GM23248 (cell line): ENCODE results near the gene GNPTAB.

ENCODE experiments used
- EZH2 ChIP-seq: fragments of 200-600 bp; sonication (generic); IDR thresholded peaks from 2 replicates; pipeline ENCODE4 v1.6.1; 2018; ENCODE audit warnings: antibody characterized with exemption, mild to moderate bottlenecking; ENCODE audit not compliant: insufficient read depth, poor library complexity, severe bottlenecking
- EZH2phosphoT487 ChIP-seq: fragments of 200-600 bp; sonication (generic); IDR thresholded peaks from 2 replicates; pipeline ENCODE4 v1.6.1; 2018; ENCODE audit warnings: antibody characterized with exemption, moderate library complexity, mild to moderate bottlenecking, low read depth; ENCODE audit not compliant: insufficient read depth

- no peak for TF ChIP-seq EZH2
- no peak for TF ChIP-seq EZH2phosphoT487
Measured at GRCh38 chr12:101862245-101862644, 31.5 kb upstream of the GNPTAB start.
